GM12878 (cell line): Measurements from ENCODE around the gene WDR76. TPM values are rescaled to one million over a fixed set of nuclear protein-coding genes. Genes with fewer than 3 reads are reported as not detected.
"Not testable (repeated sequence)": the region's sequence is repeated elsewhere in the genome, so short reads cannot be mapped to it uniquely, and the experiment has no call there.

Experiments used
- ATAC-seq: fragments of 200-7000 bp; cut with Tn5 transposase; 3 replicates; pipeline ENCODE4 v1.9.1; 2020; ENCODE audit warnings: mild to moderate bottlenecking, moderate library complexity
- BruUV-seq: library from RNA; stranded (reverse); fragments of 400-500 nt; replicated peaks from 2 replicates; lab custom pipeline; 2021; lab: Mats Ljungman, UMichigan
- CTCF ChIA-PET: fragments of 300-600 bp; sonication (Branson Sonifier 250); formaldehyde crosslinking; extraction: SDS; loops from one replicate; lab custom pipeline; 2021; ENCODE audit warnings: inconsistent platforms; lab: Yijun Ruan, JAX
- POLR2A ChIA-PET: fragments of 350-600 bp; formaldehyde crosslinking; extraction: SDS; loops from one replicate; lab custom pipeline; 2021; ENCODE audit warnings: inconsistent platforms; lab: Charles Lee
- RAD21 ChIA-PET: fragments of 300-600 bp; sonication (Branson Sonifier 250); formaldehyde crosslinking; loops from one replicate; lab custom pipeline; 2023; ENCODE audit warnings: antibody characterized with exemption; ENCODE audit not compliant: unreplicated experiment; lab: Charles Lee
- SMC1A ChIA-PET: fragments of 300-600 bp; sonication (Branson Sonifier 250); formaldehyde crosslinking; loops from one replicate; lab custom pipeline; 2023; ENCODE audit not compliant: unreplicated experiment, uncharacterized antibody; lab: Charles Lee
- DNase-seq: peaks from one replicate; pipeline ENCODE4 v3.0.0-alpha.2; 2011; ENCODE audit warnings: low read depth, low spot score
- FAIRE-seq: peaks from 3 replicates; lab custom pipeline; 2011; peaks lifted over from hg19 to GRCh38; lab: Jason Lieb, UNC
- H2AFZ ChIP-seq: 2 replicates; pipeline ENCODE4 v1.6.0; 2011; ENCODE audit warnings: low read depth, low read length, control low read depth; ENCODE audit not compliant: control insufficient read depth
- H3K27ac ChIP-seq: 2 replicates; pipeline ENCODE4 v1.5.1; 2011; ENCODE audit warnings: control low read depth; ENCODE audit not compliant: control insufficient read depth, insufficient read depth
- H3K27me3 ChIP-seq, 2 experiments: replicated peaks in 1 of 2; 2 replicates each; pipeline versions ENCODE4 v1.6.0 to v1.6.1; 2011; ENCODE audit warnings: low read length in 1 of 2; ENCODE audit not compliant: control insufficient read depth in 2 of 2, insufficient read depth in 2 of 2
- H3K36me3 ChIP-seq, 2 experiments: 2 replicates each; pipeline ENCODE4 v1.5.1; 2011; ENCODE audit warnings: low read length in 1 of 2; ENCODE audit not compliant: control insufficient read depth in 2 of 2, insufficient read depth in 2 of 2
- H3K4me1 ChIP-seq: 2 replicates; pipeline ENCODE4 v1.6.1; 2011; ENCODE audit warnings: mild to moderate bottlenecking, low read length, moderate library complexity, mixed read lengths; ENCODE audit not compliant: control insufficient read depth, insufficient read depth
- H3K4me2 ChIP-seq: 2 replicates; pipeline ENCODE4 v1.6.0; 2011; ENCODE audit warnings: control low read depth; ENCODE audit not compliant: control insufficient read depth, insufficient read depth
- H3K4me3 ChIP-seq: fragments of 200-600 bp; sonication (generic); 2 replicates; pipeline ENCODE4 v1.5.1; 2016
- H3K79me2 ChIP-seq: 2 replicates; pipeline ENCODE4 v1.6.0; 2011; ENCODE audit warnings: low read length; ENCODE audit not compliant: control insufficient read depth, insufficient read depth
- H3K9ac ChIP-seq: 2 replicates; pipeline ENCODE4 v1.8.0; 2011; ENCODE audit warnings: low read length, control low read depth, mixed read lengths; ENCODE audit not compliant: control insufficient read depth, insufficient read depth
- H3K9me3 ChIP-seq: replicated peaks from 3 replicates; pipeline ENCODE4 v1.5.1; 2011; ENCODE audit warnings: mild to moderate bottlenecking, low read length; ENCODE audit not compliant: control insufficient read depth, insufficient read depth
- H4K20me1 ChIP-seq: 2 replicates; pipeline ENCODE4 v1.6.0; 2011; ENCODE audit not compliant: control insufficient read depth, insufficient read depth
- CBX5 ChIP-seq: sonication (generic); IDR thresholded peaks from 2 replicates; pipeline ENCODE4 v1.6.1; 2016; ENCODE audit warnings: low read depth, moderate library complexity, mild to moderate bottlenecking, inconsistent platforms
- HDAC2 ChIP-seq: fragments of 200-600 bp; sonication (generic); IDR thresholded peaks from 2 replicates; pipeline ENCODE4 v1.6.1; 2017
- MEF2B ChIP-seq: fragments of 450-650 bp; IDR thresholded peaks from 2 replicates; pipeline ENCODE4 v1.6.1; 2018; ENCODE audit warnings: mild to moderate bottlenecking, moderate library complexity; ENCODE audit not compliant: partially characterized antibody, poor library complexity, severe bottlenecking
- NFYB ChIP-seq: IDR thresholded peaks from 2 replicates; pipeline ENCODE4 v1.6.1; 2011; ENCODE audit warnings: low read depth, mild to moderate bottlenecking, low read length, improper control_type of control experiment, moderate library complexity; ENCODE audit not compliant: insufficient read depth
- SIX5 ChIP-seq: IDR thresholded peaks from 2 replicates; pipeline ENCODE4 v1.6.1; 2011; ENCODE audit warnings: mild to moderate bottlenecking, low read depth, low read length, moderate library complexity; ENCODE audit not compliant: severe bottlenecking
- ZNF217 ChIP-seq: fragments of 450-650 bp; IDR thresholded peaks from 2 replicates; pipeline ENCODE4 v1.6.1; 2017; ENCODE audit warnings: antibody characterized with exemption, mild to moderate bottlenecking
- WGBS: methylation state at CpG from one replicate; pipeline ENCODE4 v1.1.6; 2016; ENCODE audit warnings: low lambda C conversion rate; ENCODE audit not compliant: insufficient replicate concordance, insufficient coverage; ENCODE audit errors: missing lambda C conversion rate; 5-methylcytosine and 5-hydroxymethylcytosine counted together
- in situ Hi-C: fragments of 300-500 bp; cut with MboI; formaldehyde crosslinking; loops from 9 replicates; pipeline ENCODE4 v1.14.3; 2018; ENCODE audit warnings: mixed read lengths
- intact Hi-C: fragments of 100-400 bp; cut with micrococcal nuclease; formaldehyde crosslinking; loops from one replicate; pipeline ENCODE4 v1.14.2; 2022; ENCODE audit not compliant: unreplicated experiment
- polyA plus RNA-seq, 11 experiments: library from polyadenylated mRNA; depleted of rRNA in 4 of 11; unstranded in 6 of 11; stranded (reverse) in 5 of 11; fragments of >200 nt; fragmentation: Nextera tagmentation in 4 of 11; fragmentation: Illumina TruSeq in 1 of 11; extraction: Ambion mirVana in 4 of 11; extraction: Trizol in 1 of 11; gene quantifications; 1 replicate in 1 of 11; 2 replicates in 10 of 11; pipeline versions ENCODE4 v1.2.1 to v1.2.3, GENCODE V29; 2011 to 2016; ENCODE audit warnings: inconsistent platforms in 2 of 11, missing spikeins in 2 of 11, low read depth in 1 of 11
- total RNA-seq, 4 experiments: library from RNA; depleted of rRNA in 3 of 4; stranded (reverse); fragments of >200 nt in 3 of 4; fragmentation: Illumina TruSeq in 1 of 4; extraction: Trizol in 1 of 4; gene quantifications; 2 replicates each; pipeline versions ENCODE4 v1.2.1 to v1.2.3, GENCODE V29; 2013 to 2021
- TF ChIP-seq, protein P1 (sequence below): fragments of 450-650 bp; formaldehyde crosslinking; IDR thresholded peaks from 2 replicates; pipeline ENCODE4 v1.5.0; 2022; ENCODE audit warnings: mild to moderate bottlenecking, missing genetic modification characterization

WDR76 gene
- total and polyA plus RNA-seq, 10 of the 15 experiments (the other 5 are each of a cell fraction or from before 2014, with no cell fraction given): 8.0 to 59.7 (median 34.5) TPM

DNA sequence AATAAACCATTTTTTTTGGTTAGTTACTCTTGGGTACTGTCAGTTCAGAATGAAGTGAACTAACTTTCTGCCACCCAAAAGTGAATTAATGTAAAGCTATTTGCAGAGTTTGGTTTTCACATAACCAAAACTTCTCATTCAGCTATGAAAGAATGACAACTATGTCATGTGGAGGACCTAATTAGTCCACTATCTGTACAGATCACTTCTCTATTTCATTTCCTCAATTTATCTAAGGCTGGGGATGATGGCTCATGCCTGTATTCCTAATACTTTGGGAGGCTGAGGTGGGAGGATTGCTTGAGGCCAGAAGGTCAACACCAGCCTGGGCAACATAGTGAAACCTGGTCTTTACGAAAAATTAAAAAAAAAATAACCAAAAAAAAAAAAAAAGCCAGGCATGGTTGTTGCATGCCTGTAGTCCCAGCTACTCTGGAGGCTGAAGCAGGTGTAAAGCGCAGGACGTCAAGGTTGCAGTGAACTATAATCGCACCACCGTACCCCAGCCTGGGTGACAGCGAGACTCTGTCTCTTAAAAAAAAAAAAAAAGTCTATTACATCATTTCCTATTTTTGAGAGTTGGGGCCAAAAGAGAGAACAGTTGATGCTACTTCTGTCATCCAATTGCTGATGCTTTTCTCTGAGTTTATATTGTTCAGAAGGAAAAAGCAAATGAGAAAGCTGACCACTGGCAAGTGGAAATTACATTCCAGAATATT is 17.7 kb upstream of the WDR76 start (continued):
- TF ChIP-seq NFYB (no peak), MEF2B (peak; percentile 84)

GRCh38 chr15:43815064-43815463 is 11.7 kb upstream of the WDR76 start:
- H3K27ac ChIP-seq, ATAC-seq, RAD21 ChIA-PET, H4K20me1 ChIP-seq, CTCF ChIA-PET, FAIRE-seq, intact Hi-C loops, BruUV-seq, H3K4me1 ChIP-seq, H3K9ac ChIP-seq, DNase-seq, H3K27me3 ChIP-seq, H3K4me3 ChIP-seq, H3K4me2 ChIP-seq, H3K9me3 ChIP-seq, H2AFZ ChIP-seq, in situ Hi-C loops: not testable (repeated sequence)
- Histone ChIP-seq H3K36me3 (peaks cover 8 to 26% of the 10 kb centered on the region in 2 experiments), H3K79me2 (peaks cover 18% of the 10 kb centered on the region)
- POLR2A ChIA-PET: interaction anchor here (1.2 kb wide), 1 partner anchor 12 kb away, joined by 3 read pairs; the partner anchor contains the start of gene WDR76
- SMC1A ChIA-PET: interaction anchor here (1.7 kb wide), 1 partner anchor 43 kb away, joined by 6 read pairs; no protein-coding TSS in a partner anchor
- WGBS: 99% methylated on average over 5 of the region's 5 CpGs

DNA sequence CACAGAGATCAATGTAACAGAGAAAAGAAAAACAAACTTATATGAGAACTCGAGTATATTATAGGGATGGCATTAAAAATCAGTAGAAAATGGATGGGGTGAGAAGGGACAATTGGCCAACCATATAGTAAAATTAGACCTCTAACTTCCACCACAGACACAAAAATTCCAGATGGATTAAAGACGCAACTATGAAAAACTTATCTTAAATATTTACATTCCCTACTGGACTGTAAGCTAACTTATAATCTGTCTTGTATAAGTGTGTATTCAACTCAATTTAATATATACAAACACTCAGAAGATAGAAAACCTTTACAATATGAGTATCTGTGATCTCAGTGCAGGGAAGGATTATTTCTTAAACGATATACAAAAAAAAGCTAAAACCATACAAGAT is 5.3 kb upstream of the WDR76 start:
- intact Hi-C loops: no loop called here
- H4K20me1 ChIP-seq: no peaks in the 10 kb centered on the region
- ATAC-seq (no peak), DNase-seq (no peak), FAIRE-seq (no peak)
- H3K27ac ChIP-seq: no peak overlapping the region
- ChIA-PET POLR2A (interaction anchor here (0.6 to 6.3 kb wide), 7 partner anchors 10 to 72 kb away, joined by 3 to 74 read pairs (median 5); partner anchors contain the start of gene ELL3), RAD21 (interaction anchor here (1.0 to 2.0 kb wide), 4 partner anchors 12 to 45 kb away, joined by 3 to 6 read pairs (median 4); partner anchors contain the start of genes ELL3, HYPK and SERINC4), SMC1A (interaction anchor here (1.1 to 4.3 kb wide), 4 partner anchors 9 to 29 kb away, joined by 3 to 35 read pairs (median 11); partner anchors contain the start of genes HYPK, SERF2 and SERINC4), CTCF (interaction anchor here (1.0 to 1.8 kb wide), 4 partner anchors 11 to 48 kb away, joined by 3 to 7 read pairs (median 4); partner anchors contain the start of gene ELL3)
- H3K4me1 ChIP-seq: peaks cover 10% of the 10 kb centered on the region; the same call in 1 of the 2 replicates
- H3K9me3 ChIP-seq: no peaks in the 10 kb centered on the region
- no peak overlapping the region for H3K9ac ChIP-seq
- peaks cover 64% of the 10 kb centered on the region for H3K79me2 ChIP-seq
- WGBS: 84% methylated on average over 3 of the region's 3 CpGs
- no peak overlapping the region for H3K4me3 ChIP-seq
- H3K36me3 ChIP-seq: peaks cover 0 to 6% of the 10 kb centered on the region in 2 experiments; a peak in 2 of 4 replicates
- no peak overlapping the region for H2AFZ ChIP-seq
- H3K27me3 ChIP-seq: no peaks in the 10 kb centered on the region
- BruUV-seq: no TSS peak
- H3K4me2 ChIP-seq: peak overlapping the region; percentile 77
- in situ Hi-C loops: no loop called here
- no peak for TF ChIP-seq SIX5
- TF ChIP-seq CBX5: no peak
- no peak for TF ChIP-seq HDAC2
- TF ChIP-seq ZNF217: no peak
- TF ChIP-seq, protein P1, sequence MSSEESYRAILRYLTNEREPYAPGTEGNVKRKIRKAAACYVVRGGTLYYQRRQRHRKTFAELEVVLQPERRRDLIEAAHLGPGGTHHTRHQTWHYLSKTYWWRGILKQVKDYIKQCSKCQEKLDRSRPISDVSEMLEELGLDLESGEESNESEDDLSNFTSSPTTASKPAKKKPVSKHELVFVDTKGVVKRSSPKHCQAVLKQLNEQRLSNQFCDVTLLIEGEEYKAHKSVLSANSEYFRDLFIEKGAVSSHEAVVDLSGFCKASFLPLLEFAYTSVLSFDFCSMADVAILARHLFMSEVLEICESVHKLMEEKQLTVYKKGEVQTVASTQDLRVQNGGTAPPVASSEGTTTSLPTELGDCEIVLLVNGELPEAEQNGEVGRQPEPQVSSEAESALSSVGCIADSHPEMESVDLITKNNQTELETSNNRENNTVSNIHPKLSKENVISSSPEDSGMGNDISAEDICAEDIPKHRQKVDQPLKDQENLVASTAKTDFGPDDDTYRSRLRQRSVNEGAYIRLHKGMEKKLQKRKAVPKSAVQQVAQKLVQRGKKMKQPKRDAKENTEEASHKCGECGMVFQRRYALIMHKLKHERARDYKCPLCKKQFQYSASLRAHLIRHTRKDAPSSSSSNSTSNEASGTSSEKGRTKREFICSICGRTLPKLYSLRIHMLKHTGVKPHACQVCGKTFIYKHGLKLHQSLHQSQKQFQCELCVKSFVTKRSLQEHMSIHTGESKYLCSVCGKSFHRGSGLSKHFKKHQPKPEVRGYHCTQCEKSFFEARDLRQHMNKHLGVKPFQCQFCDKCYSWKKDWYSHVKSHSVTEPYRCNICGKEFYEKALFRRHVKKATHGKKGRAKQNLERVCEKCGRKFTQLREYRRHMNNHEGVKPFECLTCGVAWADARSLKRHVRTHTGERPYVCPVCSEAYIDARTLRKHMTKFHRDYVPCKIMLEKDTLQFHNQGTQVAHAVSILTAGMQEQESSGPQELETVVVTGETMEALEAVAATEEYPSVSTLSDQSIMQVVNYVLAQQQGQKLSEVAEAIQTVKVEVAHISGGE (CRISPR knock-in tag): no peak
